H1 (cell line): ENCODE measurements around the gene CD69. TPM values are rescaled to one million over a fixed set of nuclear protein-coding genes. Genes with fewer than 3 reads are reported as not detected.

Experiments
- ASH2L ChIP-seq: fragments of 200-600, 300-600 bp; sonication (generic); IDR thresholded peaks from one replicate; pipeline ENCODE4 v1.7.1; 2017; ENCODE audit warnings: low read length
- CTBP2 ChIP-seq: IDR thresholded peaks from 2 replicates; pipeline ENCODE4 v1.7.0; 2011; ENCODE audit warnings: borderline replicate concordance, mild to moderate bottlenecking, moderate library complexity, mixed read lengths, low read length; ENCODE audit not compliant: insufficient read depth, insufficient read length
- EP300 ChIP-seq, 2 experiments: IDR thresholded peaks; 1 replicate in 1 of 2; 2 replicates in 1 of 2; pipeline ENCODE4 v1.6.1; 2011 to 2012; ENCODE audit warnings: low read depth in 2 of 2, low read length in 2 of 2, mild to moderate bottlenecking in 2 of 2, borderline replicate concordance in 1 of 2, inconsistent platforms in 1 of 2, moderate library complexity in 1 of 2
- NANOG ChIP-seq: IDR thresholded peaks from 2 replicates; pipeline ENCODE4 v1.6.1; 2011; ENCODE audit warnings: low read length, low read depth, mild to moderate bottlenecking, inconsistent platforms; ENCODE audit not compliant: insufficient read depth, poor library complexity, severe bottlenecking
- NRF1 ChIP-seq: IDR thresholded peaks from 2 replicates; pipeline ENCODE4 v1.6.1; 2011; ENCODE audit warnings: mild to moderate bottlenecking, low read depth, low read length, improper control_type of control experiment
- SIRT6 ChIP-seq: IDR thresholded peaks from one replicate; pipeline ENCODE4 v1.7.1; 2012; ENCODE audit warnings: low read length, inconsistent platforms
- TCF12 ChIP-seq: IDR thresholded peaks from 2 replicates; pipeline ENCODE4 v1.6.1; 2011; ENCODE audit warnings: low read depth, mild to moderate bottlenecking, low read length
- polyA plus RNA-seq, 7 experiments: library from polyadenylated mRNA; depleted of rRNA in 3 of 7; stranded (reverse) in 5 of 7; unstranded in 2 of 7; fragments of >200 nt in 5 of 7; fragments of 200-250 nt in 2 of 7; gene quantifications; 1 replicate in 5 of 7; 2 replicates in 1 of 7; 4 replicates in 1 of 7; pipeline versions ENCODE4 v1.2.1 to v1.2.3, GENCODE V29; 2011 to 2013; ENCODE audit warnings: missing spikeins in 2 of 7, mixed read lengths in 2 of 7
- total RNA-seq: library from RNA; stranded (reverse); fragmentation: NEBNext Ultra II Directional; extraction: Animal tissue kit (Norgen Biotek cat#: 25700); gene quantifications from 2 replicates; pipeline ENCODE4 v1.2.1, GENCODE V29; 2021
- TF ChIP-seq, protein P1 (sequence below): fragments of 300-600 bp; sonication (generic); IDR thresholded peaks from 2 replicates; pipeline ENCODE4 v1.7.1; 2012; ENCODE audit warnings: low read length, moderate library complexity, mild to moderate bottlenecking, inconsistent platforms; ENCODE audit not compliant: insufficient replicate concordance

Gene CD69
- total and polyA plus RNA-seq, 2 of the 8 experiments (the other 6 are each of a cell fraction or from before 2014, with no cell fraction given), result not detected

DNA sequence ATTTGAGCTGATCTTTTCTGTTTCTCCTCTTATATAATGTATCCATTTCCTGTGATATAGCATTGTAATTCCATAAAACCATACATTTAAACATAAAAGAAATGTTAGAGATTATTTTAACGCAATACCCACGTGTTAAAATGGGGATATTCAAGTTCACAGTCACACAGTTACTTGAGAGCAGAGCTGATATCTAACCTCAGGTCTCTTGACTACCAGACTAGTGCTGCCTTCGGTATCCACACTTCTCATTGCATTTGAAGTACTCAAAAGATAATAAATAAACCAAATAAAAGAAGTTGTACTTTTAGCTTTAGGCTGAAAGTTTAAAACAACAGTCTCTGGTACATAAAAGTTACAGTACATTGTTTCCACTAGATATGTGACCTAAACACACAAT is 30.7 kb downstream of the CD69 start (continued):
- TF ChIP-seq, protein P1, sequence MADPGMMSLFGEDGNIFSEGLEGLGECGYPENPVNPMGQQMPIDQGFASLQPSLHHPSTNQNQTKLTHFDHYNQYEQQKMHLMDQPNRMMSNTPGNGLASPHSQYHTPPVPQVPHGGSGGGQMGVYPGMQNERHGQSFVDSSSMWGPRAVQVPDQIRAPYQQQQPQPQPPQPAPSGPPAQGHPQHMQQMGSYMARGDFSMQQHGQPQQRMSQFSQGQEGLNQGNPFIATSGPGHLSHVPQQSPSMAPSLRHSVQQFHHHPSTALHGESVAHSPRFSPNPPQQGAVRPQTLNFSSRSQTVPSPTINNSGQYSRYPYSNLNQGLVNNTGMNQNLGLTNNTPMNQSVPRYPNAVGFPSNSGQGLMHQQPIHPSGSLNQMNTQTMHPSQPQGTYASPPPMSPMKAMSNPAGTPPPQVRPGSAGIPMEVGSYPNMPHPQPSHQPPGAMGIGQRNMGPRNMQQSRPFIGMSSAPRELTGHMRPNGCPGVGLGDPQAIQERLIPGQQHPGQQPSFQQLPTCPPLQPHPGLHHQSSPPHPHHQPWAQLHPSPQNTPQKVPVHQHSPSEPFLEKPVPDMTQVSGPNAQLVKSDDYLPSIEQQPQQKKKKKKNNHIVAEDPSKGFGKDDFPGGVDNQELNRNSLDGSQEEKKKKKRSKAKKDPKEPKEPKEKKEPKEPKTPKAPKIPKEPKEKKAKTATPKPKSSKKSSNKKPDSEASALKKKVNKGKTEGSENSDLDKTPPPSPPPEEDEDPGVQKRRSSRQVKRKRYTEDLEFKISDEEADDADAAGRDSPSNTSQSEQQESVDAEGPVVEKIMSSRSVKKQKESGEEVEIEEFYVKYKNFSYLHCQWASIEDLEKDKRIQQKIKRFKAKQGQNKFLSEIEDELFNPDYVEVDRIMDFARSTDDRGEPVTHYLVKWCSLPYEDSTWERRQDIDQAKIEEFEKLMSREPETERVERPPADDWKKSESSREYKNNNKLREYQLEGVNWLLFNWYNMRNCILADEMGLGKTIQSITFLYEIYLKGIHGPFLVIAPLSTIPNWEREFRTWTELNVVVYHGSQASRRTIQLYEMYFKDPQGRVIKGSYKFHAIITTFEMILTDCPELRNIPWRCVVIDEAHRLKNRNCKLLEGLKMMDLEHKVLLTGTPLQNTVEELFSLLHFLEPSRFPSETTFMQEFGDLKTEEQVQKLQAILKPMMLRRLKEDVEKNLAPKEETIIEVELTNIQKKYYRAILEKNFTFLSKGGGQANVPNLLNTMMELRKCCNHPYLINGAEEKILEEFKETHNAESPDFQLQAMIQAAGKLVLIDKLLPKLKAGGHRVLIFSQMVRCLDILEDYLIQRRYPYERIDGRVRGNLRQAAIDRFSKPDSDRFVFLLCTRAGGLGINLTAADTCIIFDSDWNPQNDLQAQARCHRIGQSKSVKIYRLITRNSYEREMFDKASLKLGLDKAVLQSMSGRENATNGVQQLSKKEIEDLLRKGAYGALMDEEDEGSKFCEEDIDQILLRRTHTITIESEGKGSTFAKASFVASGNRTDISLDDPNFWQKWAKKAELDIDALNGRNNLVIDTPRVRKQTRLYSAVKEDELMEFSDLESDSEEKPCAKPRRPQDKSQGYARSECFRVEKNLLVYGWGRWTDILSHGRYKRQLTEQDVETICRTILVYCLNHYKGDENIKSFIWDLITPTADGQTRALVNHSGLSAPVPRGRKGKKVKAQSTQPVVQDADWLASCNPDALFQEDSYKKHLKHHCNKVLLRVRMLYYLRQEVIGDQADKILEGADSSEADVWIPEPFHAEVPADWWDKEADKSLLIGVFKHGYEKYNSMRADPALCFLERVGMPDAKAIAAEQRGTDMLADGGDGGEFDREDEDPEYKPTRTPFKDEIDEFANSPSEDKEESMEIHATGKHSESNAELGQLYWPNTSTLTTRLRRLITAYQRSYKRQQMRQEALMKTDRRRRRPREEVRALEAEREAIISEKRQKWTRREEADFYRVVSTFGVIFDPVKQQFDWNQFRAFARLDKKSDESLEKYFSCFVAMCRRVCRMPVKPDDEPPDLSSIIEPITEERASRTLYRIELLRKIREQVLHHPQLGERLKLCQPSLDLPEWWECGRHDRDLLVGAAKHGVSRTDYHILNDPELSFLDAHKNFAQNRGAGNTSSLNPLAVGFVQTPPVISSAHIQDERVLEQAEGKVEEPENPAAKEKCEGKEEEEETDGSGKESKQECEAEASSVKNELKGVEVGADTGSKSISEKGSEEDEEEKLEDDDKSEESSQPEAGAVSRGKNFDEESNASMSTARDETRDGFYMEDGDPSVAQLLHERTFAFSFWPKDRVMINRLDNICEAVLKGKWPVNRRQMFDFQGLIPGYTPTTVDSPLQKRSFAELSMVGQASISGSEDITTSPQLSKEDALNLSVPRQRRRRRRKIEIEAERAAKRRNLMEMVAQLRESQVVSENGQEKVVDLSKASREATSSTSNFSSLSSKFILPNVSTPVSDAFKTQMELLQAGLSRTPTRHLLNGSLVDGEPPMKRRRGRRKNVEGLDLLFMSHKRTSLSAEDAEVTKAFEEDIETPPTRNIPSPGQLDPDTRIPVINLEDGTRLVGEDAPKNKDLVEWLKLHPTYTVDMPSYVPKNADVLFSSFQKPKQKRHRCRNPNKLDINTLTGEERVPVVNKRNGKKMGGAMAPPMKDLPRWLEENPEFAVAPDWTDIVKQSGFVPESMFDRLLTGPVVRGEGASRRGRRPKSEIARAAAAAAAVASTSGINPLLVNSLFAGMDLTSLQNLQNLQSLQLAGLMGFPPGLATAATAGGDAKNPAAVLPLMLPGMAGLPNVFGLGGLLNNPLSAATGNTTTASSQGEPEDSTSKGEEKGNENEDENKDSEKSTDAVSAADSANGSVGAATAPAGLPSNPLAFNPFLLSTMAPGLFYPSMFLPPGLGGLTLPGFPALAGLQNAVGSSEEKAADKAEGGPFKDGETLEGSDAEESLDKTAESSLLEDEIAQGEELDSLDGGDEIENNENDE, result no peak
- TF ChIP-seq NANOG, result no peak
- TF ChIP-seq CTBP2, result no peak
- TF ChIP-seq SIRT6, result no peak
- no peak for TF ChIP-seq NRF1
- TF ChIP-seq ASH2L, result no peak
- TF ChIP-seq EP300 (IDR thresholded peaks at IDR 0.05; ENCODE audit: borderline replicate concordance in 1 of 2, low read depth in 2 of 2, low read length in 2 of 2), result no peak
- TF ChIP-seq TCF12, result no peak
